ENCODE data around the gene MAP1B.

The MAP1B gene

GRCh38 chr5:72251386-72251785, 144.1 kb downstream of the MAP1B start:
- no peak for DNase-seq (ENCODE audit: extremely low spot score)
- CTCF ChIA-PET: interaction anchor here (0.6 kb wide), 1 partner anchor 320 kb away, joined by 3 read pairs; no protein-coding TSS in a partner anchor
- no peak for TF ChIP-seq HDGF (IDR thresholded peaks at IDR 0.05; ENCODE audit: borderline replicate concordance)
- TF ChIP-seq FOXK2 (IDR thresholded peaks at IDR 0.05): no peak
- TF ChIP-seq FOXA1 (IDR thresholded peaks at IDR 0.05): no peak
- TF ChIP-seq TARDBP (IDR thresholded peaks at IDR 0.05): no peak
- no peak for TF ChIP-seq NFRKB (IDR thresholded peaks at IDR 0.05)
- TF ChIP-seq FOXM1 (IDR thresholded peaks at IDR 0.05; ENCODE audit: borderline replicate concordance): no peak
- TF ChIP-seq ARNT (IDR thresholded peaks at IDR 0.05): no peak
- no peak for TF ChIP-seq CTBP1 (IDR thresholded peaks at IDR 0.05; ENCODE audit: borderline replicate concordance)
- no peak for TF ChIP-seq BHLHE40 (IDR thresholded peaks at IDR 0.05; ENCODE audit: borderline replicate concordance)
- no peak for TF ChIP-seq ZNF384 (IDR thresholded peaks at IDR 0.05)
- no peak for TF ChIP-seq LEF1 (IDR thresholded peaks at IDR 0.05; ENCODE audit: borderline replicate concordance)
- TF ChIP-seq SP1 (IDR thresholded peaks at IDR 0.05): no peak
- no peak for TF ChIP-seq ELF4 (IDR thresholded peaks at IDR 0.05)
- TF ChIP-seq L3MBTL2 (conservative IDR thresholded peaks at IDR 0.05): no peak
- TF ChIP-seq PKNOX1 (IDR thresholded peaks at IDR 0.05): no peak
- no peak for TF ChIP-seq SUZ12 (IDR thresholded peaks at IDR 0.05)
- POLR2A ChIA-PET: no interaction called here

GRCh38 chr5:72252008-72252407, 144.7 kb downstream of the MAP1B start:
- ChIA-PET POLR2A (no interaction called here), CTCF (no interaction called here)
- no peak for DNase-seq (ENCODE audit: extremely low spot score)
- TF ChIP-seq CTBP1 (IDR thresholded peaks at IDR 0.05; ENCODE audit: borderline replicate concordance) (no peak), NFRKB (IDR thresholded peaks at IDR 0.05) (no peak), PKNOX1 (IDR thresholded peaks at IDR 0.05) (no peak), LEF1 (IDR thresholded peaks at IDR 0.05; ENCODE audit: borderline replicate concordance) (no peak), SUZ12 (IDR thresholded peaks at IDR 0.05) (no peak), ZNF384 (IDR thresholded peaks at IDR 0.05) (no peak), ELF4 (IDR thresholded peaks at IDR 0.05) (no peak), TARDBP (IDR thresholded peaks at IDR 0.05) (no peak), ARNT (IDR thresholded peaks at IDR 0.05) (no peak), FOXM1 (IDR thresholded peaks at IDR 0.05; ENCODE audit: borderline replicate concordance) (no peak), L3MBTL2 (conservative IDR thresholded peaks at IDR 0.05) (no peak), FOXA1 (IDR thresholded peaks at IDR 0.05) (no peak), HDGF (IDR thresholded peaks at IDR 0.05; ENCODE audit: borderline replicate concordance) (no peak), FOXK2 (IDR thresholded peaks at IDR 0.05) (no peak), SP1 (IDR thresholded peaks at IDR 0.05) (no peak), BHLHE40 (IDR thresholded peaks at IDR 0.05; ENCODE audit: borderline replicate concordance) (no peak)

DNA sequence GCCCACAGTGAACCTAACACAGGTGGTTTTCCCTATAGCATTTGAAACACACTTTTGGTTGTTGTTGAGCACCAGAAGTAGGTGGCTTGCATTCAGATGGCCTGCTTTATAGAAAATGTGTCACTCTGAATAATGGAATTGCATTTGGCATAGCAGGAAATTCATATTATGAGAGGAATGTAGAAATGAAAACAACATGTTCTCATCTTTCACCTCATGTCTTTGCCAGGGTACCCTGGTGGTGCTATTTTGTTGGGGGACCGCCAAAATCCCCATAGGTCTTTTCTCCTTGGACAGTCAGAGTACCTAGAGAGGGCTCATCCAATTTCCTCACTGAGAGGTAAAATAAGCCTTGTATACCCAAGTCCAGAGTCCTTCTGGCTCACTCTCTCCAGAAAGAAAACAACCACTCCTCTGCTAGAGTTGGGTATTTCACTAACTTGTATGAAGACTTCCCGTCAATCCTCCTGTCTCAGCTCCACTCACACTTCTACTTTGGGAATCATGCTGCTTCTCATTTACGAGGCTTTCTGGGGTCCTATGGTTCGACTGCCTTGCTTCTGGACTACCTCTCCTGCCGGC, 145.4 kb downstream of the MAP1B start:
- POLR2A ChIA-PET: no interaction called here
- CTCF ChIA-PET: interaction anchor here (0.7 kb wide), 1 partner anchor 9 kb away, joined by 3 read pairs; no protein-coding TSS in a partner anchor
- no peak for DNase-seq (ENCODE audit: extremely low spot score)
- no peak for TF ChIP-seq TARDBP (IDR thresholded peaks at IDR 0.05)
- no peak for TF ChIP-seq LEF1 (IDR thresholded peaks at IDR 0.05; ENCODE audit: borderline replicate concordance)
- no peak for TF ChIP-seq FOXM1 (IDR thresholded peaks at IDR 0.05; ENCODE audit: borderline replicate concordance)
- TF ChIP-seq NFRKB (IDR thresholded peaks at IDR 0.05): no peak
- no peak for TF ChIP-seq ZNF384 (IDR thresholded peaks at IDR 0.05)
- TF ChIP-seq ARNT (IDR thresholded peaks at IDR 0.05): no peak
- no peak for TF ChIP-seq PKNOX1 (IDR thresholded peaks at IDR 0.05)

DNA sequence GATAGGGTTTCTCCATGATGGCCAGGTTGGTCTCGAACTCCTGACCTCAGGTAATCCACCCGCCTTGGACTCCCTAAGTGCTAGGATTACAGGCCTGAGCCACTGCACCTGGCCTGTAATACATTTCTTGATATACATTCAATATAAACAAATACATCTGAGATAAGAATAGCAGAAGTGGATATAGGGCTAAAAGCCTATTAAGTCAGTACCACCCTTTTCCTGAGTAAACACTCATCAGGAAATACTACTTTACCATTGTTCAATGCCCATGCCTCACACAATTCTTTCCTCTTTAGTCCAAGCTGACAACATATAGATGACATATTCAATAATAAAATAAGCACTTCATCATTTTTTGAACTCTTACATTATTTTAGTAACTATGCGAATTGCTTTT, 148.0 kb downstream of the MAP1B start:
- ChIA-PET CTCF (no interaction called here), POLR2A (no interaction called here)
- TF ChIP-seq ARNT (IDR thresholded peaks at IDR 0.05): no peak
- no peak for TF ChIP-seq NFRKB (IDR thresholded peaks at IDR 0.05)
- no peak for TF ChIP-seq SP1 (IDR thresholded peaks at IDR 0.05)
- TF ChIP-seq ZNF384 (IDR thresholded peaks at IDR 0.05): no peak
- no peak for TF ChIP-seq ELF4 (IDR thresholded peaks at IDR 0.05)
- no peak for TF ChIP-seq TARDBP (IDR thresholded peaks at IDR 0.05)
- no peak for DNase-seq (ENCODE audit: extremely low spot score)

DNA sequence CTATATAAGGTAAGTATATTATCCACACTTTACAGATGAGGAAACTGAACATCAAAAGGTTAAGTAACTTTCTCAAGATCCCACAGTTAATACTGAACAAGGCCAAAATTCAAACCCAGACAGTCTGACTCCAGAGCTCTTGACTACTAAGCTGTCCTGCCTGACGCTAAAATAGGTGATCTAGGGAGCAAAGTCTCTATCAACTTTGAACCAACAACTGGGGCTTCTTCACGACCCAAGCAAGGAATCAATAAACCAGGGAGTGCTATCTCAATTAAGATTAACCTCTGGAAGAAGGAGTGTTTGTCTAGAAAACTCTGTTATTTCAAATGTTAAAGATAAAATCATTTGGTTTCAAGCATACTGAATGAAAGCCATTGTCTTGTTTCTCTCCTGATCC, 148.4 kb downstream of the MAP1B start:
- CTCF ChIA-PET: no interaction called here
- POLR2A ChIA-PET: no interaction called here
- no peak for DNase-seq (ENCODE audit: extremely low spot score)
- TF ChIP-seq CTBP1 (IDR thresholded peaks at IDR 0.05; ENCODE audit: borderline replicate concordance) (no peak), L3MBTL2 (conservative IDR thresholded peaks at IDR 0.05) (no peak), NFRKB (IDR thresholded peaks at IDR 0.05) (no peak), PKNOX1 (IDR thresholded peaks at IDR 0.05) (no peak), ZNF384 (IDR thresholded peaks at IDR 0.05) (no peak), SP1 (IDR thresholded peaks at IDR 0.05) (no peak), HDGF (IDR thresholded peaks at IDR 0.05; ENCODE audit: borderline replicate concordance) (no peak), SUZ12 (IDR thresholded peaks at IDR 0.05) (no peak), LEF1 (IDR thresholded peaks at IDR 0.05; ENCODE audit: borderline replicate concordance) (no peak), FOXK2 (IDR thresholded peaks at IDR 0.05) (no peak), FOXM1 (IDR thresholded peaks at IDR 0.05; ENCODE audit: borderline replicate concordance) (no peak), BHLHE40 (IDR thresholded peaks at IDR 0.05; ENCODE audit: borderline replicate concordance) (no peak), TARDBP (IDR thresholded peaks at IDR 0.05) (no peak), FOXA1 (IDR thresholded peaks at IDR 0.05) (no peak), ARNT (IDR thresholded peaks at IDR 0.05) (no peak), ELF4 (IDR thresholded peaks at IDR 0.05) (no peak)
